GM12875 (cell line): ENCODE data around the gene ARHGAP31.
"Not testable (repeated sequence)": the region's sequence is repeated elsewhere in the genome, so short reads cannot be mapped to it uniquely, and the experiment has no call there.

Experiments used
- H3K4me3 ChIP-seq: one replicate; pipeline ENCODE4 v1.5.1; 2011; ENCODE audit warnings: low read depth, low read length, control low read depth
- CTCF ChIP-seq: IDR thresholded peaks from 2 replicates; pipeline ENCODE4 v1.5.1; 2011; ENCODE audit warnings: low read depth, mild to moderate bottlenecking, control low read depth, inconsistent platforms, low read length, moderate library complexity, borderline replicate concordance; ENCODE audit not compliant: insufficient read depth

The ARHGAP31 gene

DNA sequence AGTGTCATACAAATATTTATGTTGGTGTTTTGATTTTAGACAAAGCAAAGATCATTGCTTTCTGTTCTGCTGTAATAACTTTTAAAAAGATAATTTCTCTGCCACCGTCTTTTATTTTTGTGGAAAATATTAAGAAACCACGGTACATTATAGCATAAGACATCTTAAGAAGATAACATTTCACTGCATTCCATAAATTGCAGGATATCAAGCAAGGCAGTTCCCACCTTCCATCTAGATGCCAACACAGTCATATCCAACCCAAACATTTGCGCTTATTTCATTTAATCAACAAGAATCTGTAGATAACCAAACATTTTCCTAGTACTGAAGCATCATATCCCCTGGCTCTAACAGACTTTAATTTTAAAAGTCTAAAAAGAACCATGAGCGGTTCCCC lies 25.1 kb downstream of the ARHGAP31 start:
- TF ChIP-seq CTCF: no peak
- no peak overlapping the region for H3K4me3 ChIP-seq

- not testable (repeated sequence) for H3K4me3 ChIP-seq
Observed at GRCh38 chr3:119320785-119321184, 26.6 kb downstream of the ARHGAP31 start.

- TF ChIP-seq CTCF: no peak
- H3K4me3 ChIP-seq: peak overlapping the region; percentile 79
Observed at GRCh38 chr3:119322021-119322834, 28.0 kb downstream of the ARHGAP31 start.

DNA sequence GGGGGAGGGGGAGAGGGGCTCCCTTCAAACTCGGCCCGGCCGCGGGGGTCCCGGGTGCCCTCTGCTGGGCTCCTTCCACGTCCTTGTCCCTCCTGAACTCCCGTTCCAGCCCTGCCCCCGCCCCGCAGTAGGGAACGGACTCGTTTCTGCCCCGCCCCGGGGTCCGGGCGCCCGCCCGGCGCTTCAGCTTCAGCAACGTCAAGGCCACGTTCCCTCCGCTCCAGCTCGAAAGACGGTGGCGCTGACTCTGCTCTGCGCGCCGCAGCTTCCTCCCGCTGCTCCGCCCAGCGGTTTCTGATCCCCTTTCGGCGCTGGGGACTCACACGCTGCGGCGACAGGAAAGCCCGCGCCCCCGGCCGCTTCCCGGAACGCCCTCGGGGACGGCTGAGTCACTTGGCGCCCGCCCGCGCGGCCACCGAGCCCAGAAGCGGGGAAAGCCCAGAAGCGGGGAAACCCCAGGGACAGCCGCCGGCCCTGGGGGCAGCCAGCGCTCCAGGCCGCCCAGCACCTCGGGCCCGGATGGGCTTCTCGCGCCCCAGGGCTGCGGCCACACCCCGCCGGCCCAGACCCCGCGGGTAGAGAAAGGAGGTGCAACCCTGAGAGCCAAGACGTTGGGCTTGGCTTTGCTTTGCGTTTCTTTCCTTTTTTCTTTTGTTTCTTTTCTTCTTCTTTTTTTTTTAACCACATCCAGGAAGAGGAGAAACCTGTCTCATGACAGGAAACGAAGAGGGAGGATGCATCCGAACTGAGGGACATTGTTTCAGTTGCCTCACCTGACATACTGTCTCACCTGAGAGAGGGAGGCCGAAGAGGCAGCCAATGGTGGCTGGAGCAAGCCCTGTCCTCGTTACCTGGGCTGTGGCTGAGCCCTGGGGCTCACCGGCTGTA lies 28.9 kb downstream of the ARHGAP31 start:
- H3K4me3 ChIP-seq: peak overlapping the region; percentile 79
- TF ChIP-seq CTCF: no peak

GRCh38 chr3:119323723-119324085 lies 29.5 kb downstream of the ARHGAP31 start:
- peak overlapping the region; percentile 79 for H3K4me3 ChIP-seq
- TF ChIP-seq CTCF: no peak

- H3K4me3 ChIP-seq: no peak overlapping the region
- TF ChIP-seq CTCF: no peak
Observed at GRCh38 chr3:119324899-119325298, 30.7 kb downstream of the ARHGAP31 start.

DNA sequence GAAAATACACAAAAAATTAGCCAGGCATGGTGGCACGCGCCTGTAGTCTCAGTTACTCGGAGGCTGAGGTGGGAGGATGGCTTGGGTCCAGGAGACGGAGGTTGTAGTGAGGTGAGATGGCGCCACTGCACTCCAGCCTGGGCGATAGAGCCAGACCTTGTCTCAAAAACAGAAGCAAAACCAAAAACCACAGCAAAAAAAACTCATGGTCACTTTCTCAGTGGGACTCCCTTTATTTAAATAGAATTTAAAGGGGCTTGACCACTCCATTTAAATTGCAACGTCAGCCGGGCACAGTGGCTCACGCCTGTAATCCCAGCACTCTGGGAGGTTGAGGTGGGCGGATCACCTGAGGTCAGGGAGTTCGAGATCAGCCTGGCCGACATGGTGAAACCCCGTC lies 32.8 kb downstream of the ARHGAP31 start:
- TF ChIP-seq CTCF: no peak
- no peak overlapping the region for H3K4me3 ChIP-seq
